ENCODE data around the gene LCE3A. TPM values are rescaled to one million over a fixed set of nuclear protein-coding genes. Genes with fewer than 3 reads are reported as not detected.
"Not testable (repeated sequence)": the region's sequence is repeated elsewhere in the genome, so short reads cannot be mapped to it uniquely, and the experiment has no call there.

LCE3A gene
- total RNA-seq = not detected

DNA sequence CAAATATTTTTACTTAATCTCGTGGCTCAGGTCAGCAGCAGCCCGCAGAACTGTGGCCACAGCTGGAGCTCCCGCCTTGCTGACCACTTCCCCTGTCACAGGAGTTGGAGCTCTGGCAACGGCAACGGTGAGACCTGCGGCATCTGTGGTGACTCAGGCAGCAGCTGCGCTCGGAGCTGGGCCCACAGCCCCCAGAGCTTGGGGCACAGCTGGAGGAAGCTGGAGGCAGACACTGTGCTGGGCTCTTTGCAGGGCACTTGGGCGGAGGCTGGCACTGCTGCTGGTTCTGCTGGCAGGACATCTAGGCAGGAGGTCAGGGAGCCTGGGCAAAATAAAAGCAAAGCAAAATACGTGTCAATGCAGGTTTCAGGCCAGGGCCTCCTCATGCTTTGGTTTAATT, at the start of gene LCE3A:
Gene LCE3A, minus strand, starts transcription at position 301 of the 400 bp plus-strand sequence. Its CDS starts 0 bp downstream, at position 301.
- POLR2A ChIA-PET = no interaction called here
- H3K9me3 Mint-ChIP-seq = peaks cover 12% of the 10 kb centered on the region
- intact Hi-C loops (cut with micrococcal nuclease) = loop anchor here (2.0 kb wide), 1 partner anchor 46 kb away; no protein-coding TSS in a partner anchor

DNA sequence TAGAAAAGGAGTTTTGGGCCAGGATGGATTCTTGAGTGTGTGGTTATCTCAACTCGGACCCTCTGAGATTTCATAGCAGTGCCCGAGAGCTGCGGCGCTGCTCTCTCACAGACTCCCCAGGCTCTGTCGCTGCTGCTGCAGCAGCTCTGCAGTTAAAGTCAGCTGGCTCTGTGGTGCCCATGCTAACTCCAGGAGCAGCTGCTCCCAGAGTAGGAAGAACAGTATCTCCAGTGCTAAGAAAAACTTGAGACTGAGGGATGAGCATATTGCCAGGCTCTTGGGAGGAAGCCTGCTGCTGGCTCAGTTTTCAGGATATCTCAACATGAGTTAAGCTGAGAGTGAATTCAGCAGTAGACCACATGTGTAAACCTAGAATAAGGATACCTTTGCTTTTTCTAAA, 44.7 kb upstream of the LCE3A start:
- H3K4me1 Mint-ChIP-seq (ENCODE audit: low read depth) = no peaks in the 10 kb centered on the region
- H3K36me3 Mint-ChIP-seq = no peaks in the 10 kb centered on the region
- CTCF ChIA-PET = interaction anchor here (1.4 kb wide), 1 partner anchor 14 kb away, joined by 4 read pairs; no protein-coding TSS in a partner anchor
- no peak overlapping the region for H3K27ac Mint-ChIP-seq
- DNase-seq = no peak
- peaks cover 4% of the 10 kb centered on the region for H3K27me3 Mint-ChIP-seq
- POLR2A ChIA-PET = no interaction called here
- intact Hi-C loops (cut with micrococcal nuclease) = no loop called here
- H3K4me3 Mint-ChIP-seq = no peak overlapping the region
- no peaks in the 10 kb centered on the region for H3K9me3 Mint-ChIP-seq

More for the DNA sequence above, at the start of gene LCE3A:
- peaks cover 2% of the 10 kb centered on the region for H3K4me1 Mint-ChIP-seq (ENCODE audit: low read depth)
- H3K4me3 Mint-ChIP-seq = no peak within 1 kb of the TSS
- H3K36me3 Mint-ChIP-seq = no peaks in the 10 kb centered on the region
- H3K27me3 Mint-ChIP-seq = peaks cover 27% of the 10 kb centered on the region
- CTCF ChIA-PET = interaction anchor here (0.8 to 1.5 kb wide), 5 partner anchors 9 to 90 kb away, joined by 3 to 6 read pairs (median 5); no protein-coding TSS in a partner anchor
- no peak for DNase-seq
- no peak within 1 kb of the TSS for H3K27ac Mint-ChIP-seq

DNA sequence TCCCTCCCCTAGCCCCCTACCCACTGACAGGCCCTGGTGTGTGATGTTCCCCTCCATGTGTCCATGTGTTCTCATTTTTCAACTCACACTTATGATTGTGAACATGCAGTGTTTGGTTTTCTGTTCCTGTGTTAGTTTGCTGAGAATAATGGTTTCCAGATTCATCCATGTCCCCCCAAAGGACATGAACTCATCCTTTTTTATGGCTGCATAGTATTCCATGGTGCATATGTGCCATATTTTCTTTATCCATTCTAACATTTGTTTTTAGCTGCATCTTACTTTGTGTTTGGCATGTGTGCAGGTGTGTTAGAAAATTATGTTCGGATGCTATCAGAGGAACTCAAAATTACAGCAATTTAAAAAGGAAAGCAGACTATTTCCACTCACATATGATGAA, 43.3 kb upstream of the LCE3A start:
- CTCF ChIA-PET; H3K27me3 Mint-ChIP-seq; POLR2A ChIA-PET; H3K27ac Mint-ChIP-seq; DNase-seq; H3K4me1 Mint-ChIP-seq (ENCODE audit: low read depth); intact Hi-C loops (cut with micrococcal nuclease); H3K36me3 Mint-ChIP-seq; H3K4me3 Mint-ChIP-seq; H3K9me3 Mint-ChIP-seq: not testable (repeated sequence)

DNA sequence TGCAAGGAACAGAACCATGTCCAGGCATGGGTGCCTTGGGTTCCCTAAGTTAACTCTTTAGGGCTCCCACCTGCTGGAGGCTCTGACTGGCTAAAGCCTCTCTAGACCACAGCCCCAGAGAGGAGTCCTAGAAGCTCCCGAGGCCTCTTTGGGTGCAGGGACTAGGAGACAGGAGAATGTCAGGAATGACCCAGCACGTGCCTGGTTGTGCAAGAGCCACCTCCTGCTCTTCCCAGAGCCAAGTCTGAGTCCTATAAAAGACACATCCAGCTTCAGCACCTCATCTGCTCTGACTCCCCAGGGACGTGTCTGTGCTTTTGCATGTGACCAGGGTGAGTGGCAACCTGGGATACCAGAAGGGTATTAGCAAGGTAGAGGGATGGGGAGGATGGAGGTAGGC, 40.2 kb upstream of the LCE3A start, which contains the start of gene LCE2D:
Gene LCE2D, plus strand, starts transcription at position 283 of the 400 bp plus-strand sequence. CDS start 726 bp downstream, outside the sequence.
- Mint-ChIP-seq H3K27ac (no peak within 1 kb of the TSS), H3K4me3 (no peak within 1 kb of the TSS), H3K27me3 (peaks cover 4% of the 10 kb centered on the region), H3K4me1 (ENCODE audit: low read depth) (no peaks in the 10 kb centered on the region), H3K9me3 (no peaks in the 10 kb centered on the region), H3K36me3 (no peaks in the 10 kb centered on the region)
- intact Hi-C loops (cut with micrococcal nuclease) = no loop called here
- ChIA-PET CTCF (interaction anchor here (1.8 kb wide), 1 partner anchor 9 kb away, joined by 6 read pairs; no protein-coding TSS in a partner anchor), POLR2A (no interaction called here)
- DNase-seq = no peak

DNA sequence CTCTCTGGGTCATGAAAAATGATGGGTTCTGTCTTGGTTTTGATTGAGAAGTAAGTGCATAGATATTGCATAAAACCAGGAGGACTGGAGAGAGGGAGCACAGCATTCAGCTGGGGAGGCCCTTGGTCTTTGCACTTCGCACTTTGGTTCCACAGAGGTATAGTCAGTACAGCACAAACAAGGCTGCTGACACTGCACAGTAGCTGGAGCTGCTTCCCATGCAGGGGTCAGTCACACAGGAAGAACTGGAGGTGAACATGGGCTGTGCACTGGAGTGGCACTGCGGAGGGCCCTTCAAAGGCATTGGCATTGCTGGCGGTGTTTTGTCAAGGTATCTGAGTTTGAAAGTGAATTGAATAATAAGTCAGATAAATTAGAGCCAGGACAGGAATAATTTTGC, 35.7 kb upstream of the LCE3A start:
- H3K4me1 Mint-ChIP-seq (ENCODE audit: low read depth) = peaks cover 3% of the 10 kb centered on the region
- no peaks in the 10 kb centered on the region for H3K36me3 Mint-ChIP-seq
- ChIA-PET POLR2A (no interaction called here), CTCF (no interaction called here)
- H3K27me3 Mint-ChIP-seq = peaks cover 2% of the 10 kb centered on the region
- intact Hi-C loops (cut with micrococcal nuclease) = no loop called here
- H3K27ac Mint-ChIP-seq = no peak overlapping the region
- no peaks in the 10 kb centered on the region for H3K9me3 Mint-ChIP-seq
- DNase-seq = no peak
- no peak overlapping the region for H3K4me3 Mint-ChIP-seq

DNA sequence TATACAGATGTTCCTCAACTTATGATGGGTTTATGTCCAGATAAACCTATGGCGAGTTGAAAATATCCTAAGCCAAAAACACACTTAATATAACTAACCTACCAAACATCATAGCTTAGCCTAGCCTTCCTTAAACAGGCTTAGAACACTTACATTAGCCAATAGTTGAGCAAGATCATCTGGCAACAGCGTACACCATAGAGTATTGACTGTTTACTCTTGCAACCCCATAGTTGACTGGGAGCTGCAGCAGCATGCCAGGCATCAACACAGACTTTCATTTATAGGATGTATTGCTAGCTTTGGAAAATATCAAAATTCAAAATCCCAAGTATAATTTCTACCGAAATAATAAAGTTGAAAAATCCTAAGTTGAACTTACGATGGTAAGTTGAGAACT, 34.8 kb upstream of the LCE3A start:
- no peak for DNase-seq
- Mint-ChIP-seq H3K4me3 (no peak overlapping the region), H3K27ac (no peak overlapping the region), H3K27me3 (peaks cover 2% of the 10 kb centered on the region), H3K9me3 (no peaks in the 10 kb centered on the region), H3K4me1 (ENCODE audit: low read depth) (peaks cover 3% of the 10 kb centered on the region), H3K36me3 (no peaks in the 10 kb centered on the region)
- POLR2A ChIA-PET = no interaction called here
- intact Hi-C loops (cut with micrococcal nuclease) = no loop called here
- CTCF ChIA-PET = no interaction called here

DNA sequence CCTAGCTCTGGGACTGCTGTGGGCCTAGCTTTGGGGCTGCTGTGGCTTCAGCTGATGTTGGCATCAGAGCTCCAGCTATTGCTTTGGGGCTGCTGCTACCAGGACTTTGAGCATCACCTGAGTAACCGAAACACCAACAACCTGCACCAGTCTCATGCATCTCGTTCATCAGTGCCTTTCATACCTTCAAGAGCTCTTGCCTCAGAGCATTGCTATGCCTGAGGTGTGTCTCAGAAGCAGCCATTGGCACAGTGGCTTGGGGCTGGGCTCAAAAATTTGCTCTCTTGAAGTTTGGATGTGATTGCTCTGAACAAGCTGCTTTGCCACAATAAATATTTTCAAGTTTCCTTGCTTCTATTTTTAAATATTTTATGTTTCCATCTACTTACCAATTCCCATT, 33.6 kb upstream of the LCE3A start:
- DNase-seq = no peak
- ChIA-PET CTCF (interaction anchor here (0.6 kb wide), 1 partner anchor 120 kb away, joined by 3 read pairs; no protein-coding TSS in a partner anchor), POLR2A (no interaction called here)
- H3K27ac Mint-ChIP-seq = no peak overlapping the region
- H3K9me3 Mint-ChIP-seq = no peaks in the 10 kb centered on the region
- H3K27me3 Mint-ChIP-seq = peaks cover 5% of the 10 kb centered on the region
- H3K36me3 Mint-ChIP-seq = no peaks in the 10 kb centered on the region
- no peak overlapping the region for H3K4me3 Mint-ChIP-seq
- peaks cover 3% of the 10 kb centered on the region for H3K4me1 Mint-ChIP-seq (ENCODE audit: low read depth)
- intact Hi-C loops (cut with micrococcal nuclease) = no loop called here

DNA sequence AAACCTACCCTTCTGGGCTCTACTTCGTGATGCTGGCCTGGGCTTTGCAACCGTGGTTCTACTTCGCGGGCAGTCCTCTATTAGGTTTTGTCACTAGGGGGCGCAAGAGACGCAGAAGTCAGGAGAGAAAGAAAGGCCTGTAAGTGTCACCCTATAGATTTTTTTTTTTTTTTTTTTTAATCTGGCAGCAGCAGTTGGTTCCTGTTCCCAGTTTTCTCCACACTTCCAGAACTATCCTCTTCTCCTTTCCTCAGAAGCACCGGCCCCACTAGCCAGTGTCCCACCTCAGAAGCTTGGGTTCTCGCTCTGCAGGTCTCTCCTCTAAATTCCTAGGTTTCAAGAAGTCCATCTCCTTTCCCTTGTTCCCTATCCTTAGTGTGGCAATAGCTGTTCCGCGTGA, 31.2 kb upstream of the LCE3A start:
- Mint-ChIP-seq H3K27ac (no peak overlapping the region), H3K36me3 (no peaks in the 10 kb centered on the region), H3K27me3 (peaks cover 9% of the 10 kb centered on the region)

DNA sequence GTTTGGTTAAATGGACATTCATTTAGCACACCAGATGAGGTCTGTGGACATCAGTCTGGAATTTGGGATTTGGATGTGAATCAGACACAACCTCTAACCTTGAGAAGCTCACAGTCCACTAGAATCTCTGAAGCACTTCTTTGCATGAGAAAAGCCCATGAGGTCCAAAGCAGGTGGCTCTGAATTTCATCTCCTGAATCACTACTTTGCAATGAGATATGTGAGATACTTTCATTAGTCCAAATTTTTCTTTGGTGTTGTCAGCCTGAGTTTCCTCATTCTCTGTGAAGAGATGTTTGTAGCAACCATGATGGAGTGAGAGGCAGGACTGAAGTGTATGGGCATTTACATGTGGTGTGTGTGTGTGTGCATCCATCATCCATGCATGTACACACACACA, 23.8 kb upstream of the LCE3A start:
- no peaks in the 10 kb centered on the region for H3K9me3 Mint-ChIP-seq
- no peak overlapping the region for H3K27ac Mint-ChIP-seq
- no peak for DNase-seq
- peaks cover 19% of the 10 kb centered on the region for H3K27me3 Mint-ChIP-seq
- H3K4me1 Mint-ChIP-seq (ENCODE audit: low read depth) = no peaks in the 10 kb centered on the region
- intact Hi-C loops (cut with micrococcal nuclease) = no loop called here
- H3K4me3 Mint-ChIP-seq = no peak overlapping the region
- CTCF ChIA-PET = no interaction called here
- POLR2A ChIA-PET = no interaction called here
- H3K36me3 Mint-ChIP-seq = no peaks in the 10 kb centered on the region

More for the DNA sequence above, 31.2 kb upstream of the LCE3A start:
- no peak overlapping the region for H3K4me3 Mint-ChIP-seq
- peaks cover 3% of the 10 kb centered on the region for H3K4me1 Mint-ChIP-seq (ENCODE audit: low read depth)
- peak; percentile 69 for DNase-seq
- no peaks in the 10 kb centered on the region for H3K9me3 Mint-ChIP-seq
- intact Hi-C loops (cut with micrococcal nuclease) = loop anchor here (2.0 kb wide), 1 partner anchor 569 kb away; no protein-coding TSS in a partner anchor
- ChIA-PET CTCF (interaction anchor here (0.7 to 2.1 kb wide), 16 partner anchors 9 to 572 kb away, joined by 3 to 10 read pairs (median 4); partner anchors contain the start of gene LCE2D), POLR2A (interaction anchor here (0.5 kb wide), 1 partner anchor 11 kb away, joined by 3 read pairs; no protein-coding TSS in a partner anchor)

- intact Hi-C loops (cut with micrococcal nuclease) = no loop called here
- H3K4me3 Mint-ChIP-seq = no peak overlapping the region
- no peaks in the 10 kb centered on the region for H3K36me3 Mint-ChIP-seq
- ChIA-PET CTCF (no interaction called here), POLR2A (no interaction called here)
- no peak for DNase-seq
- no peaks in the 10 kb centered on the region for H3K4me1 Mint-ChIP-seq (ENCODE audit: low read depth)
- H3K27me3 Mint-ChIP-seq = peaks cover 19% of the 10 kb centered on the region
- no peak overlapping the region for H3K27ac Mint-ChIP-seq
- H3K9me3 Mint-ChIP-seq = no peaks in the 10 kb centered on the region
These were observed 22.2 kb upstream of the LCE3A start for GRCh38 chr1:152645146-152645545.

- peaks cover 2% of the 10 kb centered on the region for H3K9me3 Mint-ChIP-seq
- no peaks in the 10 kb centered on the region for H3K36me3 Mint-ChIP-seq
- POLR2A ChIA-PET = interaction anchor here (0.6 kb wide), 1 partner anchor 10 kb away, joined by 3 read pairs; no protein-coding TSS in a partner anchor
- peaks cover 17% of the 10 kb centered on the region for H3K27me3 Mint-ChIP-seq
- no peaks in the 10 kb centered on the region for H3K4me1 Mint-ChIP-seq (ENCODE audit: low read depth)
- no peak overlapping the region for H3K4me3 Mint-ChIP-seq
- H3K27ac Mint-ChIP-seq = no peak overlapping the region
- DNase-seq = no peak
- CTCF ChIA-PET = interaction anchor here (1.7 kb wide), 1 partner anchor 9 kb away, joined by 5 read pairs; no protein-coding TSS in a partner anchor
- intact Hi-C loops (cut with micrococcal nuclease) = no loop called here
These were observed 21.0 kb upstream of the LCE3A start for GRCh38 chr1:152643945-152644344.

DNA sequence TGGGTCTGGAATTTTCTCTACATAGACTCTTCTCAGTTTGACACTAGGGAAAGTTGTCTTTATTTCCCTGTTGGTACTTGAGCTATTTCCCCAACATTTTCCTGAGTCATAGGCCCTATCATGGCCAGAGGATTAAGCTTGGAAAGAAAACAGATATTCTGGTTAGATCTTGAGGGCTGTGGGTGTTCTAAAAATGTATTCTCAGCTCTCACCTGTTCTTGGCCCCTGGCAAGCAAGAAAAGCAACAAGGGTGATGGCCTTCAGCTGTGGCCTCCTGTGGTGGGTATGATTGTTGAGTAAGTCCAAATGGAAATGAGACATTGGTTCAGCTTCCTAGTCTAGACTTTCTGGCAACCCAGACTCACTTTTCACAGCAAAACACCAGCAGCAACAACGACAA, 17.4 kb upstream of the LCE3A start:
- DNase-seq = no peak
- no peaks in the 10 kb centered on the region for H3K36me3 Mint-ChIP-seq
- H3K27me3 Mint-ChIP-seq = peaks cover 4% of the 10 kb centered on the region
- intact Hi-C loops (cut with micrococcal nuclease) = no loop called here
- ChIA-PET CTCF (interaction anchor here (2.3 kb wide), 1 partner anchor 14 kb away, joined by 10 read pairs; no protein-coding TSS in a partner anchor), POLR2A (no interaction called here)
- no peaks in the 10 kb centered on the region for H3K4me1 Mint-ChIP-seq (ENCODE audit: low read depth)
- peaks cover 6% of the 10 kb centered on the region for H3K9me3 Mint-ChIP-seq
- no peak overlapping the region for H3K27ac Mint-ChIP-seq
- no peak overlapping the region for H3K4me3 Mint-ChIP-seq

DNA sequence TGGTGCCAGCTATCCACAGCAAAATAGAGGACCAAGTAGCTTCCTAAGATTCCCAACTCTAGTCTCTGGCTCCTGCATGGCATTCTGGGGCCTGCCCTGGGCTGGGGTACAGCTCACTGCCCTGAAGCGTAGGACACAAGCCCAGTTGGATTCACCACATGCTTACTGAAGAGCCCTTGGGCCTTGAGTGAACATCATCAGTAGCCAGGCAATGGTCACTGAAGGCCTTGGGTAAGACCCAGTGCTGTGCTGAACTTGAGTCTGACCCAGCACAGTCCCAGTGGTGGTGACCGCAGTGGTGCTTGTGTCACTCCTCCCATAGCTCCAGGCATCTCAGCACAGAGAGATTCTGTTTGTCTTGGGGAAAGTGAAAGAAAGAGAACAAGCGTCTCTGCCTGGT, 7.7 kb upstream of the LCE3A start:
- H3K27ac Mint-ChIP-seq = no peak overlapping the region
- H3K4me1 Mint-ChIP-seq (ENCODE audit: low read depth) = no peaks in the 10 kb centered on the region
- intact Hi-C loops (cut with micrococcal nuclease) = no loop called here
- peaks cover 23% of the 10 kb centered on the region for H3K27me3 Mint-ChIP-seq
- no peaks in the 10 kb centered on the region for H3K9me3 Mint-ChIP-seq
- no peak for DNase-seq
- ChIA-PET POLR2A (no interaction called here), CTCF (interaction anchor here (1.3 kb wide), 1 partner anchor 23 kb away, joined by 8 read pairs; no protein-coding TSS in a partner anchor)
- H3K36me3 Mint-ChIP-seq = no peaks in the 10 kb centered on the region
- no peak overlapping the region for H3K4me3 Mint-ChIP-seq

Data from activated CD4-positive, alpha-beta memory T cell treated with anti-CD3 and anti-CD28 coated beads for 36 hours (primary cell).